ENCODE measurements around the gene ACACB.

Gene ACACB

DNA sequence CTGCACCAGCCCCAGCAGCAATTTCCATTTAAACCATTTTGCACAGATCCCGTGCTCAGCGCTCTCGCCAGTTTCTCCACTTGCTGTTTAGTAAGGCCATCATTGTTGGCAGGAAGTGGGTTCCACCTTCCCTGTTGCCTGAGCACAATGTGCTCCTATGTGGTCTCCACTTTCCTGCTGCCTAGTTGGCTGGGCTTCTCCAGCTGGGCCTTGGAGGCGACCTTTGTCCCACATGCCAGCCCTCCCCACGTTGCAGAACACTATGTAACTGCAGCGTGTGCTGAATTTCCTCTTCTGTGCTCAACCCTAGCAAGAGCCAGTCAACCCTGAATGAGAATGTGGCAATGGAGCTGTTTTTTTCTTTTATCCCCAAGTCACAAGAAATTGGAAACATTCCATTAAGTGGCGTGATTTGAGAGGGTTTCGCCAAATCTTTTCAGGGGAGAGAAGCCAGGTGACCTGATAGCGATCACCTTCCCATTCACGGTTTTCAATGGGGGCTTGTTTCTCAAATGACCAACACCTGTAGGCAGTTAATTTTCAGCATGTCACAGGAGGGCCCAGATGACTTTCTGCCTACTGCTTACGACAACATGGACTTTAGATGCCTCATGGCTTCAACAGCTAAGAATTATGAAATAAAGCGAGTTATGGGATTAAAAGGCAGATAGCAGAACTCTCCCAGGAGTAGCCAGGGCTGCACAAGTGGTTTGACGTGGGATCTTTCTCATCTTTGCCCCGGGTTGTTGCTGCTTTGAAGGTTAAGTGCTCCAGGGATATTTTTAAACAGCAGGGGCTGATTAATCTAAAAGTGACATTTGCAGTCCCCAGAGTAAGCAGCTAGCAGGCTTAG lies at the start of gene ACACB:
Gene ACACB (plus strand): TSS at position 830 of the 853 bp plus-strand sequence. CDS start 22,819 bp downstream, outside the sequence.
- DNase-seq (ENCODE audit: low spot score) = no peak

DNA sequence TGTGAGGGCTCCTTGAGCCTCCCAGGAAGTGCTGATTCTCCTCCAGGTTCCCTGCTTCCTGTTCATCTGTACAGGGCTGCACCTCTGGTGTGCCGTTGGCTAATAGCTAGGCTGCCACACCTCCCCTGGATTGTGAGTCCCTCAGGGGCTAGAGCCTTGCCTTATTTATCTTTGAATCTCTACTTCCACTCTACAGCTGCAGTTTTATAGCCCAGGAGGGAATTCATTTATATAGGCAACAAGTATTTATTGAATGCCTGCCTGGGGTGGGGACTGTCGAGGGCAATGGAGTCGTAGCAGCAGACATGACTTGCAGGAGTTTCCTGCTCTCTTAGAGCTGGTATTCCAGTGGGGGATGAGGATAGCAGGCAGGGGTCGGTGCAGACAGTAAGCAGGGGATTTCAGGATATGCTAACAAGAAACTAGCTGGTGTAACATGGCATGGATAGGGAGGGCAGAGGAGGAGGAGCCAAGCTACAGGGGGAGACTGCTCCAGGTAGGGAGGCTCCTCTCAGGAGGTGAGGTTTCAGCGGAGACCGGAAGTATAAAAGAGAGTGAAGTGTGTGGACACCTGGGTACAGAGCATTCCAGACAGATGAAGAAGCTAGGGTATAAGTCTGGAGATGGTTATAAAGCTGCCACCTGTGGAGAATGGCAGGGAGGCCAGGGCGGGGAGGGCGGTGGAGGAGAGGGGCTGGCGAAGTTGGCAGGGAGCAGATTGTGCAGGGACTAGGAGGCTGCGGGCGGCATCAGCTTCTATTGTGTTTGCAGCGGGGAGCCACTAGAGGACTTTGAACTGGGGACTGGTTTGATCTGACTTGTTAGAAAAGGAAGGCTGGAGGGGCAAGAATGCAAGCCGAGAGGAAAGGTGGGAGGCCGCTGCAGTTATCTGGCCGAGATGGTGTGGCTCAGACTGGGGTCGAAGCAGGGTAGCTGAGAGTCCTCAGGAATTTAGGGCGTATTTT lies 46.8 kb upstream of the ACACB start:
- peak; percentile 86 for DNase-seq (ENCODE audit: low spot score)

- DNase-seq (ENCODE audit: low spot score) = no peak
These were observed 41.5 kb upstream of the ACACB start for GRCh38 chr12:109074866-109075265.

GRCh38 chr12:109082751-109083150 lies 33.6 kb upstream of the ACACB start:
- DNase-seq (ENCODE audit: low spot score) = no peak

GRCh38 chr12:109084425-109084824 lies 32.0 kb upstream of the ACACB start:
- no peak for DNase-seq (ENCODE audit: low spot score)

GRCh38 chr12:109085590-109085989 lies 30.8 kb upstream of the ACACB start:
- DNase-seq (ENCODE audit: low spot score) = no peak

DNA sequence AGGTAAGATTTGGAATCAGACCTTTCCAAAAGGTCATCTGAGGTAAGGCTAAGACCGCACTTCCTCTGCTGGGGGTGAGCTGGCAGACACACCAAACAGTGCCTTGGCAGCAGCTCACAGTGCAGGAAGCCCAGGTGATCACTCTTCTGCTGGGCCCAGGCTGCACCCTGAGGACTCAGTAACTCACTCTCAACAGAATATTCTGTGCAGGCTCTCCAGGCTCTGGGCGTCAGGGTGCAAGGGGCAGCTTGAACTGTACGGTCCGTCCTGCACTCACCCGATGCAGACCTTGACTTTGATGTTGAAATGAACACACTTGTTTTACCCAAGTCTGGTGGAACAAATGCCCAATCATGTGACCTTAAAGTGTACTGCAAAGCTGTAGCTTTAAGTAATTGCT lies 29.1 kb upstream of the ACACB start:
- no peak for DNase-seq (ENCODE audit: low spot score)

DNA sequence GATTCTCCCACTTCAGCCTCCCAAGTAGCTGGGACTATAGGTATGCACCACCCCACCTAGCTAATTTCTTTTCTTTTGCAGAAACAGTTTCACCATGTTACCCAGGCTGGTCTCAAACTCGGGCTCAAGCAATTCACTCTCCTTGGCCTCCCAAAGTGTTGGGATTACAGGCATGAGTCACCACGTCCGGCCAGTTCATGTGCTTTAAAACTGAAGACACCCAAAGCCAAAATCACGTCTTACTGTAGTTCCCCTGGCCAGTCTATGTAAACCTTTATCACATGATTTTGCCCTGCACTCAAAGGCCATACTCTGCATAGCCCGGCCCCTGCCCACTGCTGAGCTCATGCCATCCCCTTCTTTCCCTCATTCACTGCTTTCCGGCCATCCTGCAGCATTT lies 27.6 kb upstream of the ACACB start:
- no peak for DNase-seq (ENCODE audit: low spot score)

DNA sequence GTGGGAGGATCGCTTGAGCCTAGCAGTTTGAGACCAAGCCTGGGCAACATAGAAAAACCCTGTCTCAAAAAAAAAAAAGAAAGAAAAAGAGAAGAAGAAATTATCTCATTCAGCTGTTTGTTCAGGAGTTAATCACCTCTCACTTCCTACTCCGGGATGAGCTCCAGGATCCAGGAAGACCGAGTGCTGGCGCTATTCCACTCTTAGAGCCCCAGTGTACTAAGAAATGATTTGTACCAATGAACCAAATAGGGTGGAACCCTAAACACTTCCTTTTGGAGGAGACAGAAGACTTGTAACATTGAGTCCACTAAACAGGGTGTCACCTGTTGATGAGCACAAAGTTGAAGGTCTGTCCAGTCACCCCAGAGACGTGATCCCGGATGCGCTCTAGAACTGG lies 26.7 kb upstream of the ACACB start:
- DNase-seq (ENCODE audit: low spot score) = no peak

- no peak for DNase-seq (ENCODE audit: low spot score)
These were observed 23.8 kb upstream of the ACACB start for GRCh38 chr12:109092497-109093021.

DNA sequence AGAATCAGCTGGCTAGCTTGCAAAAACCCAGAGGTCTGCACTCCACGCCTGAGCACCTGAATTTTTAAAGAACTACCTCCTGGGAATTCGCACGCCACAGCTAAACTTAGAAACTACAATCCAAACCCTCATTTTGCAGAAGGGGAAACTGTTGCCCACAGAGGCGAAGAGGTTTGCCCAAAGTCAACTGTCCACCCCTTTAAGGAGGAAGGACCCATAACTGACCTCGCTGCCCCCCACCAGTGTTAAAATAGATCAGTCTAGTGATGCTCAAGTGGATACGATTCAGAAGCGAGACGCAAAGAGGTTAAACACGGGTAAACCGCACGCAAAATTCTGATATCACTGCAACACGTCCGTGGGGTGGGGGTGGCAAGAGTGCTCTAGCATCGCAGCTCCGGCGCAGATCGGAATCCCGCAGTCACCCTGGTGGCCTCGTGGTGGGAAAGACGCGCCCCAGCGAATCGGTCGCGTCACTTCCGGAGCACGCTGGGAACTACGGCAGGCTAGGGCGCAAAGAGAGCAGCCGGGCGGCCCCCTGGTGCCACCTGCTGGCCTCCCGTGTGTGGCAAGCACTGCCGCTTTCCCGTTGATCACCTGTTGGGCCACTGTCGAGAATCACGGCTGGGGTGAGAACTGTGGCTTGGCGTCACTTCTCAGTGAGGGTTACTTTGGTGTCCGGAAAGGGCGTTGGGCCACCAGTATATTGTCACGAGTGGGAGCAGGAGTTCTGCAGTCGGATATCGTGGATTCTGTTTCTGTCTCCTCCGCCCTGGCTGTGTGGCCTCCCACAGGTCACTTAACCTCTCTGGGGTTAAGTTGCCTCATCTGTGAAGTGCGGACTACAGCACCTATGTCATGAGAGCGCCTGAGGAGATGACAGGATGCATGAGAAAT lies 23.1 kb upstream of the ACACB start, which contains the start of gene ALKBH2:
Gene ALKBH2 (minus strand): TSS at position 451 of the 897 bp plus-strand sequence. CDS start 686 bp downstream, outside the sequence.
- DNase-seq (ENCODE audit: low spot score) = peak; percentile 99

- DNase-seq (ENCODE audit: low spot score) = no peak
These were observed 19.3 kb upstream of the ACACB start for GRCh38 chr12:109097140-109097434.

GRCh38 chr12:109097435-109098182 lies 18.8 kb upstream of the ACACB start, which contains the start of gene UNG:
UNG (plus strand) TSS chr12:109097597; CDS start chr12:109097680, 83 bp downstream.
- peak; percentile 99 for DNase-seq (ENCODE audit: low spot score)

DNA sequence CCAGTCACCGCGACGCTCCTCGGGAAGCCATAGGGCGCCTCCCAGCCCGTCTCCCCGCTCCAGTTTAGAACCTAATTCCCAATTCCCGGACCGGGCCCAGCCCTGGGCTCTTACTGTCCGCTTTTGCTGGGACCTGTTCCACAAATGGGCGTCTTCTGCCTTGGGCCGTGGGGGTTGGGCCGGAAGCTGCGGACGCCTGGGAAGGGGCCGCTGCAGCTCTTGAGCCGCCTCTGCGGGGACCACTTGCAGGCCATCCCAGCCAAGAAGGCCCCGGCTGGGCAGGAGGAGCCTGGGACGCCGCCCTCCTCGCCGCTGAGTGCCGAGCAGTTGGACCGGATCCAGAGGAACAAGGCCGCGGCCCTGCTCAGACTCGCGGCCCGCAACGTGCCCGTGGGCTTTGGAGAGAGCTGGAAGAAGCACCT lies 18.2 kb upstream of the ACACB start:
- DNase-seq (ENCODE audit: low spot score) = peak; percentile 60

DNA sequence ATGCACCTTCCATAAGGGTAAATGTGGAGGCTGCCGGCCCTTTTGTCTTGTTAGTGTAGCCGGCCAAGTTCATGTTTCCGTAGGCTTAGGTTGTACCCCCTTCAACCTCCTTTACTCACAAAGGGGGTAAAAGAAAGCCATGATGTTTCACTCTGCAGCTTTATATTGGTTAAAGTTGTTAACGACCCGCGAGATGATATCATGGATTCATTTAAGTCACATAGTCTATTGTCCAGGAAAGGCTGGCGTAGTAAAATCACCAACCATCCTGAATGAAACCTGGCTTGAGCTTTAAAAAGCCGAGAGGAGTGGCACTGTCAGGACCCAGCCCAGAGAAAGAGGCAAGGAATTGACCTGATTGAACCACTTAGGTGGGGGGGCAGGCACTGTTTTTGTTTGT lies 17.7 kb upstream of the ACACB start:
- DNase-seq (ENCODE audit: low spot score) = no peak

DNA sequence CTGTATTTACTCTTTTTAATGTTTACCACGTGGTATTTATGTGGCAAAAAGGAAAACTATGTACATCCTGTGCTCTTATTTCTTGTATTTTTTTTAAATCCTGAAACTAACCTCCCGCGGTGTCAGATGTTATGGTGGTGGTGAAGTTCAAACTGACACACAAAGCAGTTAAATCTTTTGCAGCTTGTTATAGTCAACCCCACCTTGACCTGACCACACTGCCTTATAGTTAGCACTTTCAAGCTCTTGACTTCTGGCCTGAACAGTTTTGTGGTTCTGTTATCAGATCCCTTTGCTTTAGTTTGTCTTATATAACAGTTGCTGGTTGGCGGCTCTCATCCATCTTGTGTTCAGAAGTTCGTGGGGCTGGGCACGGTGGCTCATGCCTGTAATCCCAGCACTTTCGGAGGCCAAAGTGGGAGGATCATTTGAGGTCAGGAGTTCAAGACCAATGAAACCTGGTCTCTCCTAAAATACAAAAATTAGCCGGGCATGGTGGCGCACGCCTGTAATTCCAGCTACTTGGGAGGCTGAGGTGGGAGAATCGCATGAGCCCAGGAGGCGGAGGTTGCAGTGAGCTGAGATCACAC lies 16.9 kb upstream of the ACACB start:
- DNase-seq (ENCODE audit: low spot score) = no peak

GRCh38 chr12:109100741-109101140 lies 15.6 kb upstream of the ACACB start:
- DNase-seq (ENCODE audit: low spot score) = no peak

- DNase-seq (ENCODE audit: low spot score) = no peak
These were observed 13.9 kb upstream of the ACACB start for GRCh38 chr12:109102491-109102890.

GRCh38 chr12:109105176-109105575 lies 11.2 kb upstream of the ACACB start:
- no peak for DNase-seq (ENCODE audit: low spot score)

DNA sequence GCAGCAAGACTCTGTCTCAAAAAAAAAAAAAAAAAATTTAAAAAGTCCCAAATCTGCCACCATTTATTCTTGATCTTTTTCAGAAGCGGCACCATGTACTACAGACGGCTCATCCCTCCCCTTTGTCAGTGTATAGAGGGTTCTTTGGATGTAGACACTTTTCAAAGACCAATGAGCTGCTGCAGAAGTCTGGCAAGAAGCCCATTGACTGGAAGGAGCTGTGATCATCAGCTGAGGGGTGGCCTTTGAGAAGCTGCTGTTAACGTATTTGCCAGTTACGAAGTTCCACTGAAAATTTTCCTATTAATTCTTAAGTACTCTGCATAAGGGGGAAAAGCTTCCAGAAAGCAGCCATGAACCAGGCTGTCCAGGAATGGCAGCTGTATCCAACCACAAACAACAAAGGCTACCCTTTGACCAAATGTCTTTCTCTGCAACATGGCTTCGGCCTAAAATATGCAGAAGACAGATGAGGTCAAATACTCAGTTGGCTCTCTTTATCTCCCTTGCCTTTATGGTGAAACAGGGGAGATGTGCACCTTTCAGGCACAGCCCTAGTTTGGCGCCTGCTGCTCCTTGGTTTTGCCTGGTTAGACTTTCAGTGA lies 6.5 kb upstream of the ACACB start:
- no peak for DNase-seq (ENCODE audit: low spot score)
